GM18909 (cell line): ENCODE data around the gene SEC61A1.
A peak's percentile ranks its signal among the peaks of the same experiment; 100 is the strongest.

Experiments used
- ATAC-seq: cut with Tn5 transposase; IDR thresholded peaks from one replicate; pipeline ENCODE4 v1.9.1; 2021; ENCODE audit warnings: mild to moderate bottlenecking; ENCODE audit not compliant: unreplicated experiment, poor library complexity

The SEC61A1 gene

DNA sequence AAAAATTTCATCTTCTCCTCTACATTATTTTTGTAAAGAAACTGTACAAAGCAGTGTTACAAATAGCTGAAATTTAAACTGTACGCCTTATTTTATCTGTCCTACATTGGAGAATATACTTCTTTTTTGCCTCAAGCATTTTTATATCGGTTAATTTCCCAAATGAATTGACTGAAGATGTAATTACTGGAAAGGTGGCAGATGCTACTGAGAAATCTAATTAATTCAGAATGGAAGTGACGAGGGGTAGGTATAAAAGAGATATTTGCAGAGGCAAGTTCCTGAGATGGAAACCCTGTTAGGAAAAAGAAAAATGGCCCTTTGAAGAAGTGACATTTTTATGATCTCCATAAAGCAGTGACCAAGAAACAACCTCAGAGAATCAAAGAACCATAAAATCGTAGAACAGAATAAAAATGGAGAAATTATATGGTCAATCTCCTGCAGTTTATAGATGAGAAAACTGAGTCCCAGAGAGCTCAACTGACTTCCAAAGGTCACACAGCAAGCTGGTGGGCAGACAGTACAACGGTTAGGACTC, 51.0 kb downstream of the SEC61A1 start:
- no peak for ATAC-seq

DNA sequence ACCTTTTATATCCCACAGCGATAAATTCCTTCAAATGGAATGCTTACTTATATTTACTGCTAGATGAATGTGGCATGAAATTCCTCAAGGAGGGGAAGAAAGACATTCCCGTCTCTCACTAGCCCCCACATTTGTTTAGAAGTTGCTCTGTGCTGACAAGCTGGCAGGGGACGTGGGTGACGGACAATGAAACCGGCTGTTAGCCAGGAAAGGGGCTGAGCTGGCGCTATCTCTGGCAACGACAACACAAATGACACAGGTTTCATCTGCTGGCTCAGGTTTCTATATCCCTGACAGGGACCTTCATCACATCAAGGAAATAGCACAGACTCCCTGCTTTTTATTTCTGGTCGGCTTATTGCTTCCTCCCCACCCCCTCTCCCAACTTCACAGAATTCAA, 55.6 kb downstream of the SEC61A1 start:
- ATAC-seq: no peak

GRCh38 chr3:128111147-128111546, 58.9 kb downstream of the SEC61A1 start:
- no peak for ATAC-seq

DNA sequence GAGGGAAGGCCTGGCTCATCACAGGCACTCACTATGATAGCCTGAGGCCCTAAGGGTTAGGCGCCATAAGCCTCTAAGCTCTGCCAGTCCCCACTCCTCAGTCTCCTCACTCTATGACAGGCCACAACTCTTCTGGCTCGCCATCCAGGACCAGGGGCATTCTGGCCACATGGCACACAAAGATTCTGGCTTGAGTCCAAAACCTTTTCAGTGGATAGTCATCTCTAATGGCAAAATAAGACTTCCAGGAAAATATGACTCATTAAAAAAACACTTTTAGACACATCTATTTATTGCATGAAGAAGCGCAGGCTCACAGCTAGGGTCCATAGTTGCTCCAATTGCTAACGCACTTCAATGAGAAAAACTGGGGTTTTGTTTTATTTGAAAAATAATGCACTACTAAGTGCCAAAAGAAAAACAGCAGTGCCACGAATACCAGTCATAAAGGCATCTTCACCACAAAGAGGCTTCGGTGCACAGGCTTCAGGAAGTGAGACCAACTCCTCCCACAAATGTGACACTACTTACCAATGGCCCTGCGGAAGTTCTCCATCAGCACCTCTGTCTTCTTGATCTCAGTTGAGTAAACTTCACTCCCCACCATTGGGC, 60.2 kb downstream of the SEC61A1 start:
- ATAC-seq: no peak

GRCh38 chr3:128113817-128114794, 61.9 kb downstream of the SEC61A1 start:
- ATAC-seq: peak; percentile 68
